H1 (cell line): ENCODE results near the gene UMPS. TPM values are rescaled to one million over a fixed set of nuclear protein-coding genes. Genes with fewer than 3 reads are reported as not detected.

ENCODE experiments used
- CTCF ChIA-PET: fragments of 300-600 bp; sonication (Branson Sonifier 250); formaldehyde crosslinking; loops from one replicate; lab custom pipeline; 2021; ENCODE audit not compliant: partially characterized antibody; lab: Charles Lee
- POLR2A ChIA-PET: fragments of 300-600 bp; sonication (Branson Sonifier 250); formaldehyde crosslinking; loops from one replicate; lab custom pipeline; 2021; ENCODE audit warnings: inconsistent platforms; ENCODE audit not compliant: partially characterized antibody; lab: Charles Lee
- DNase-seq, 2 experiments: peaks; one replicate each; pipeline versions ENCODE4 v3.0.0 to v3.0.0-alpha.2; 2010 to 2022; ENCODE audit warnings: low spot score in 2 of 2, low read depth in 1 of 2, mixed read lengths in 1 of 2
- FAIRE-seq: peaks from 2 replicates; lab custom pipeline; 2011; peaks lifted over from hg19 to GRCh38; lab: Jason Lieb, UNC
- H2AFZ ChIP-seq: 2 replicates; pipeline ENCODE4 v1.8.1; 2012; ENCODE audit warnings: low read length, inconsistent platforms
- H2AK5ac ChIP-seq: 2 replicates; pipeline ENCODE4 v1.6.1; 2013; ENCODE audit warnings: low read depth, low read length
- H2BK120ac ChIP-seq: replicated peaks from 2 replicates; pipeline ENCODE3; 2013; ENCODE audit warnings: low read depth, low read length, inconsistent platforms
- H2BK12ac ChIP-seq: 2 replicates; pipeline ENCODE4 v1.6.1; 2013; ENCODE audit warnings: low read depth, low read length
- H2BK15ac ChIP-seq: 2 replicates; pipeline ENCODE4 v1.6.1; 2013; ENCODE audit warnings: low read length
- H2BK20ac ChIP-seq: 2 replicates; pipeline ENCODE4 v1.6.1; 2013; ENCODE audit warnings: low read length
- H2BK5ac ChIP-seq: 2 replicates; pipeline ENCODE4 v1.6.1; 2013; ENCODE audit warnings: low read depth, low read length
- H3K14ac ChIP-seq: 2 replicates; pipeline ENCODE4 v1.6.1; 2013; ENCODE audit warnings: inconsistent platforms; ENCODE audit not compliant: insufficient read length
- H3K18ac ChIP-seq: 2 replicates; pipeline ENCODE4 v1.6.1; 2013; ENCODE audit warnings: low read length; ENCODE audit errors: extremely low read depth
- H3K23ac ChIP-seq: 2 replicates; pipeline ENCODE4 v1.6.1; 2013; ENCODE audit warnings: inconsistent platforms; ENCODE audit not compliant: insufficient read length
- H3K23me2 ChIP-seq: 2 replicates; pipeline ENCODE4 v1.6.1; 2013; ENCODE audit warnings: low read depth, low read length
- H3K27ac ChIP-seq: 2 replicates; pipeline ENCODE4 v1.6.1; 2011; ENCODE audit warnings: low read depth, low read length, inconsistent platforms
- H3K27me3 ChIP-seq, 4 experiments: replicated peaks in 1 of 4; 1 replicate in 1 of 4; 2 replicates in 3 of 4; pipeline versions ENCODE4 v1.6.1 to v1.8.1; 2011 to 2013; ENCODE audit warnings: low read length in 3 of 4, mild to moderate bottlenecking in 3 of 4, inconsistent platforms in 2 of 4, mixed read lengths in 2 of 4, moderate library complexity in 1 of 4; ENCODE audit not compliant: control insufficient read depth in 3 of 4, insufficient read depth in 3 of 4; ENCODE audit errors: extremely low read depth in 1 of 4
- H3K36me3 ChIP-seq, 4 experiments: 2 replicates each; pipeline versions ENCODE4 v1.6.1 to v1.8.1; 2011 to 2013; ENCODE audit warnings: mild to moderate bottlenecking in 4 of 4, low read length in 3 of 4, moderate library complexity in 2 of 4, control low read depth in 1 of 4, inconsistent platforms in 1 of 4; ENCODE audit not compliant: insufficient read depth in 4 of 4, control insufficient read depth in 2 of 4
- H3K4ac ChIP-seq: replicated peaks from 2 replicates; pipeline ENCODE3; 2013; ENCODE audit warnings: low read length, low read depth, mixed read lengths, inconsistent platforms; ENCODE audit not compliant: insufficient read length
- H3K4me1 ChIP-seq, 4 experiments: replicated peaks in 1 of 4; 1 replicate in 1 of 4; 2 replicates in 3 of 4; pipeline versions ENCODE4 v1.6.1 to v1.8.1; 2011 to 2013; ENCODE audit warnings: low read length in 3 of 4, inconsistent platforms in 2 of 4, mixed read lengths in 1 of 4; ENCODE audit not compliant: insufficient read depth in 4 of 4, control insufficient read depth in 3 of 4
- H3K4me2 ChIP-seq, 2 experiments: 2 replicates each; pipeline versions ENCODE4 v1.6.1 to v1.8.1; 2011 to 2013; ENCODE audit warnings: low read depth in 2 of 2, low read length in 2 of 2, control low read depth in 1 of 2, inconsistent platforms in 1 of 2, mild to moderate bottlenecking in 1 of 2; ENCODE audit not compliant: insufficient read depth in 1 of 2
- H3K4me3 ChIP-seq, 4 experiments: fragments of 200-600, 300-600 bp in 1 of 4; sonication (generic), shearing (Covaris generic), sonication (Bioruptor Twin) in 1 of 4; 2 replicates each; pipeline versions ENCODE4 v1.5.1 to v1.8.1; 2011 to 2016; ENCODE audit warnings: low read length in 4 of 4, low read depth in 3 of 4, control low read depth in 2 of 4, inconsistent platforms in 2 of 4, mild to moderate bottlenecking in 2 of 4, mixed read lengths in 1 of 4, moderate library complexity in 1 of 4; ENCODE audit not compliant: insufficient read depth in 2 of 4; ENCODE audit errors: extremely low read depth in 1 of 4
- H3K56ac ChIP-seq: replicated peaks from 2 replicates; pipeline ENCODE3; 2013; ENCODE audit warnings: low read depth, mild to moderate bottlenecking, mixed read lengths, low read length, inconsistent platforms; ENCODE audit not compliant: insufficient read length
- H3K79me1 ChIP-seq: 2 replicates; pipeline ENCODE4 v1.6.1; 2013; ENCODE audit warnings: low read depth, low read length, control low read depth
- H3K79me2 ChIP-seq, 2 experiments: 2 replicates each; pipeline versions ENCODE4 v1.6.1 to v1.8.1; 2012 to 2013; ENCODE audit warnings: low read length in 2 of 2, mild to moderate bottlenecking in 2 of 2, inconsistent platforms in 1 of 2; ENCODE audit not compliant: insufficient read depth in 2 of 2, control insufficient read depth in 1 of 2
- H3K9ac ChIP-seq, 4 experiments: replicated peaks in 1 of 4; 1 replicate in 1 of 4; 2 replicates in 3 of 4; pipeline versions ENCODE4 v1.6.1 to v1.8.1; 2011 to 2013; ENCODE audit warnings: low read depth in 3 of 4, low read length in 3 of 4, control low read depth in 2 of 4, mild to moderate bottlenecking in 2 of 4, moderate library complexity in 2 of 4, inconsistent platforms in 1 of 4; ENCODE audit errors: extremely low read depth in 1 of 4
- H3K9me3 ChIP-seq, 2 experiments: 2 replicates each; pipeline versions ENCODE4 v1.6.1 to v1.8.1; 2012 to 2013; ENCODE audit warnings: mild to moderate bottlenecking in 2 of 2, moderate library complexity in 2 of 2, control low read depth in 1 of 2, inconsistent platforms in 1 of 2, low read depth in 1 of 2, low read length in 1 of 2, mixed read lengths in 1 of 2; ENCODE audit not compliant: insufficient read depth in 2 of 2
- H4K20me1 ChIP-seq, 2 experiments: replicated peaks in 1 of 2; 2 replicates each; pipeline versions ENCODE3 to v1.8.1; 2011 to 2013; ENCODE audit warnings: inconsistent platforms in 2 of 2, low read length in 2 of 2, mild to moderate bottlenecking in 1 of 2; ENCODE audit not compliant: insufficient read depth in 2 of 2, control insufficient read depth in 1 of 2
- H4K5ac ChIP-seq: 2 replicates; pipeline ENCODE4 v1.6.1; 2013; ENCODE audit warnings: low read length, low read depth, mixed read lengths, inconsistent platforms; ENCODE audit not compliant: insufficient read length
- H4K8ac ChIP-seq: 2 replicates; pipeline ENCODE4 v1.8.0; 2013; ENCODE audit warnings: mild to moderate bottlenecking, moderate library complexity, low read length, inconsistent platforms; ENCODE audit not compliant: insufficient read depth; ENCODE audit errors: extremely low read depth
- H4K91ac ChIP-seq: replicated peaks from 2 replicates; pipeline ENCODE3; 2013; ENCODE audit warnings: low read length, mixed read lengths, inconsistent platforms; ENCODE audit not compliant: insufficient read length
- BACH1 ChIP-seq: IDR thresholded peaks from 2 replicates; pipeline ENCODE4 v1.6.1; 2012; ENCODE audit warnings: low read length, improper control_type of control experiment
- BCL11A ChIP-seq, 2 experiments: IDR thresholded peaks; one replicate each; pipeline ENCODE4 v1.6.1; 2011; ENCODE audit warnings: low read depth in 2 of 2, low read length in 2 of 2, mild to moderate bottlenecking in 2 of 2
- CHD2 ChIP-seq: IDR thresholded peaks from 2 replicates; pipeline ENCODE4 v1.6.1; 2012; ENCODE audit warnings: low read length, improper control_type of control experiment
- CTBP2 ChIP-seq: IDR thresholded peaks from 2 replicates; pipeline ENCODE4 v1.7.0; 2011; ENCODE audit warnings: borderline replicate concordance, mild to moderate bottlenecking, moderate library complexity, mixed read lengths, low read length; ENCODE audit not compliant: insufficient read depth, insufficient read length
- GABPA ChIP-seq: IDR thresholded peaks from 2 replicates; pipeline ENCODE4 v1.6.1; 2011; ENCODE audit warnings: mild to moderate bottlenecking, low read length, moderate library complexity, borderline replicate concordance; ENCODE audit not compliant: insufficient read depth
- PHF8 ChIP-seq: fragments of 200-600 bp; sonication (generic); conservative IDR thresholded peaks from 2 replicates; pipeline ENCODE4 v1.7.1; 2012; ENCODE audit warnings: low read depth, mild to moderate bottlenecking, inconsistent platforms, low read length, moderate library complexity
- POU5F1 ChIP-seq: IDR thresholded peaks from 2 replicates; pipeline ENCODE4 v1.6.1; 2011; ENCODE audit warnings: low read depth, mild to moderate bottlenecking, low read length, moderate library complexity
- RFX5 ChIP-seq: IDR thresholded peaks from 2 replicates; pipeline ENCODE4 v1.6.1; 2011; ENCODE audit warnings: low read depth, low read length, improper control_type of control experiment, borderline replicate concordance
- SAP30 ChIP-seq: fragments of 300-600 bp; sonication (generic); IDR thresholded peaks from 2 replicates; pipeline ENCODE4 v1.7.1; 2012; ENCODE audit warnings: low read length, moderate library complexity, mild to moderate bottlenecking, inconsistent platforms; ENCODE audit not compliant: insufficient read depth, insufficient replicate concordance
- SIN3A ChIP-seq, 2 experiments: IDR thresholded peaks in 1 of 2; conservative IDR thresholded peaks in 1 of 2; 2 replicates each; pipeline ENCODE4 v1.6.1; 2011 to 2012; ENCODE audit warnings: low read length in 2 of 2, improper control_type of control experiment in 1 of 2, low read depth in 1 of 2, mild to moderate bottlenecking in 1 of 2
- SP1 ChIP-seq: IDR thresholded peaks from 2 replicates; pipeline ENCODE4 v1.6.1; 2011; ENCODE audit warnings: low read depth, low read length
- ZNF274 ChIP-seq: IDR thresholded peaks from 2 replicates; pipeline ENCODE4 v1.7.0; 2012; ENCODE audit warnings: low read length, borderline replicate concordance; ENCODE audit errors: extremely low read depth
- WGBS, 2 experiments: shearing (Covaris generic) in 1 of 2; methylation state at CpG; one replicate each; pipeline versions ENCODE4 v1.1.6 to v1.1.7; 2013 to 2015; ENCODE audit warnings: low lambda C conversion rate in 2 of 2, mixed read lengths in 2 of 2, inconsistent platforms in 1 of 2, low coverage in 1 of 2, missing lambda C conversion rate in 1 of 2; ENCODE audit not compliant: insufficient replicate concordance in 2 of 2, insufficient coverage in 1 of 2, insufficient read length in 1 of 2; ENCODE audit errors: extremely low coverage in 1 of 2, missing lambda C conversion rate in 1 of 2; 5-methylcytosine and 5-hydroxymethylcytosine counted together
- polyA plus RNA-seq, 7 experiments: library from polyadenylated mRNA; depleted of rRNA in 3 of 7; stranded (reverse) in 5 of 7; unstranded in 2 of 7; fragments of >200 nt in 5 of 7; fragments of 200-250 nt in 2 of 7; gene quantifications; 1 replicate in 5 of 7; 2 replicates in 1 of 7; 4 replicates in 1 of 7; pipeline versions ENCODE4 v1.2.1 to v1.2.3, GENCODE V29; 2011 to 2013; ENCODE audit warnings: missing spikeins in 2 of 7, mixed read lengths in 2 of 7
- total RNA-seq: library from RNA; stranded (reverse); fragmentation: NEBNext Ultra II Directional; extraction: Animal tissue kit (Norgen Biotek cat#: 25700); gene quantifications from 2 replicates; pipeline ENCODE4 v1.2.1, GENCODE V29; 2021
- TF ChIP-seq, protein P1 (sequence below): IDR thresholded peaks from 2 replicates; pipeline ENCODE4 v1.6.1; 2012; ENCODE audit warnings: inconsistent platforms

Gene UMPS
- total and polyA plus RNA-seq, 2 of the 8 experiments (the other 6 are each of a cell fraction or from before 2014, with no cell fraction given): 32.8 to 59.0 TPM

DNA sequence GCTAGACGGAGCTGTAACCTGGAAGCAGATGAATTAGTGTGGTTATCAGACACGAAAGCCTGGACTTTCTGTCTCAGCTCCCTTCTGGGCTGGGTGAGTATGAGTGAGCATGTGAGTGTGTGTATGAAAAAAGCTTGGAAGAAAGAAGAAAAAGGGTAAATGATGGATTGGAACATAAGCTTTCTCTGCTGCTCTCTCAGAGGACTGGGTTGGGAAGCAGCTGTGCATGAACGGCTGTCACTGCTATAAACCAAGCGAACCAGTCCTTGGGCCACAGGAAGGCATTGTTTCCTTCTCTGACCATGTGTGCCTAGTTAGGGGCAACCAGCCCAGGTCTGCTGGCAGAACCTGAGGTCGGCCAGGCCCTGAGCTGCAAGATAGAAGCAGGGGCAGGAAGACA lies 37.0 kb downstream of the UMPS start:
- Histone ChIP-seq H2BK12ac (no peak overlapping the region), H4K8ac (no peak overlapping the region), H3K9ac (no peak overlapping the region), H3K23ac (no peak overlapping the region), H3K79me1 (no peaks in the 10 kb centered on the region), H2BK15ac (no peak overlapping the region), H2BK120ac (no peak overlapping the region), H4K20me1 (peaks cover 1 to 2% of the 10 kb centered on the region in 2 experiments), H2BK20ac (no peak overlapping the region), H4K91ac (no peak overlapping the region), H3K36me3 (peaks cover 11 to 38% (median 31%) of the 10 kb centered on the region in 4 experiments; a peak in 7 of 8 replicates), H3K56ac (no peak overlapping the region), H3K18ac (no peak overlapping the region), H2BK5ac (no peak overlapping the region; the same call in 1 of the 2 replicates), H3K4me1 (no peaks in the 10 kb centered on the region), H3K79me2 (no peaks in the 10 kb centered on the region), H2AFZ (no peak overlapping the region), H3K27ac (no peak overlapping the region), H2AK5ac (no peak overlapping the region), H3K9me3 (no peaks in the 10 kb centered on the region), H3K23me2 (no peaks in the 10 kb centered on the region), H3K14ac (no peak overlapping the region), H3K4me2 (no peak overlapping the region), H3K27me3 (no peaks in the 10 kb centered on the region; a peak in 1 of 7 replicates), H3K4ac (no peak overlapping the region), H4K5ac (no peak overlapping the region), H3K4me3 (no peak overlapping the region)
- DNase-seq (no peak), FAIRE-seq (no peak)
- ChIA-PET CTCF (interaction anchor here (0.6 to 11.6 kb wide), 6 partner anchors 11 to 773 kb away, joined by 3 to 173 read pairs (median 4); no protein-coding TSS in a partner anchor), POLR2A (no interaction called here)
- 84% methylated on average over 5 of the region's 5 CpGs; no CpG with 5 or more reads in 1 of the 2 experiments for WGBS, 2 experiments
- TF ChIP-seq SIN3A (conservative IDR thresholded peaks at IDR 0.05 in 1 of 2, IDR thresholded peaks at IDR 0.05 in 1 of 2; ENCODE audit: low read depth in 1 of 2, low read length in 2 of 2) (no peak), BACH1 (no peak), BCL11A (IDR thresholded peaks at IDR 0.05; ENCODE audit: low read depth in 2 of 2, low read length in 2 of 2) (no peak), CTBP2 (no peak), RFX5 (no peak), ZNF274 (no peak), POU5F1 (no peak), PHF8 (no peak), SAP30 (no peak), GABPA (no peak), CHD2 (no peak), SP1 (no peak)
- TF ChIP-seq, protein P1, sequence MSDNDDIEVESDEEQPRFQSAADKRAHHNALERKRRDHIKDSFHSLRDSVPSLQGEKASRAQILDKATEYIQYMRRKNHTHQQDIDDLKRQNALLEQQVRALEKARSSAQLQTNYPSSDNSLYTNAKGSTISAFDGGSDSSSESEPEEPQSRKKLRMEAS: no peak
